Hepatocyte (in vitro differentiated cells): ENCODE measurements around the gene NAIF1. TPM values are rescaled to one million over a fixed set of nuclear protein-coding genes. Genes with fewer than 3 reads are reported as not detected.
"Not testable (repeated sequence)": the region's sequence is repeated elsewhere in the genome, so short reads cannot be mapped to it uniquely, and the experiment has no call there.

ENCODE experiments used
- DNase-seq: peaks from one replicate; pipeline ENCODE4 v3.0.0-alpha.2; 2016; ENCODE audit warnings: low spot score
- H2AFZ ChIP-seq: fragments of 200-600 bp; sonication (generic); 2 replicates; pipeline ENCODE4 v1.6.0; 2016; ENCODE audit warnings: antibody characterized with exemption, mild to moderate bottlenecking
- H3K27ac ChIP-seq: fragments of 200-600 bp; sonication (generic); 2 replicates; pipeline ENCODE4 v1.5.1; 2016; ENCODE audit warnings: mild to moderate bottlenecking
- H3K27me3 ChIP-seq: fragments of 200-600 bp; sonication (generic); 2 replicates; pipeline ENCODE4 v1.6.1; 2016
- H3K36me3 ChIP-seq: fragments of 200-600 bp; sonication (generic); replicated peaks from 2 replicates; pipeline ENCODE4 v1.5.1; 2016; ENCODE audit warnings: low read depth; ENCODE audit not compliant: insufficient read depth
- H3K4me1 ChIP-seq: fragments of 200-600 bp; sonication (generic); 2 replicates; pipeline ENCODE4 v1.5.1; 2016; ENCODE audit warnings: mild to moderate bottlenecking, moderate library complexity; ENCODE audit not compliant: insufficient read depth
- H3K4me2 ChIP-seq: fragments of 200-600 bp; sonication (generic); 2 replicates; pipeline ENCODE4 v1.6.0; 2016
- H3K4me3 ChIP-seq: fragments of 200-600 bp; sonication (generic); 2 replicates; pipeline ENCODE4 v1.5.1; 2016; ENCODE audit warnings: mild to moderate bottlenecking
- H3K79me2 ChIP-seq: fragments of 200-600 bp; sonication (generic); 2 replicates; pipeline ENCODE4 v1.6.0; 2017; ENCODE audit warnings: mild to moderate bottlenecking
- H3K9me2 ChIP-seq: fragments of 200-600 bp; sonication (generic); replicated peaks from 2 replicates; pipeline ENCODE4 v1.6.0; 2017; ENCODE audit warnings: mild to moderate bottlenecking; ENCODE audit not compliant: insufficient read depth
- H3K9me3 ChIP-seq: fragments of 200-600 bp; sonication (generic); 2 replicates; pipeline ENCODE4 v1.5.1; 2016; ENCODE audit warnings: low read depth, mild to moderate bottlenecking
- H4K20me1 ChIP-seq: fragments of 200-600 bp; sonication (generic); 2 replicates; pipeline ENCODE4 v1.6.0; 2016; ENCODE audit warnings: mild to moderate bottlenecking; ENCODE audit not compliant: insufficient read depth, poor library complexity, severe bottlenecking
- CTCF ChIP-seq: fragments of 200-600 bp; sonication (generic); IDR thresholded peaks from 2 replicates; pipeline ENCODE4 v1.5.1; 2016; ENCODE audit warnings: antibody characterized with exemption, mild to moderate bottlenecking; ENCODE audit not compliant: poor library complexity
- EZH2 ChIP-seq: fragments of 200-600 bp; sonication (generic); IDR thresholded peaks from 2 replicates; pipeline ENCODE4 v1.6.1; 2016; ENCODE audit warnings: antibody characterized with exemption, mild to moderate bottlenecking, borderline replicate concordance
- EZH2phosphoT487 ChIP-seq: fragments of 200-600 bp; sonication (generic); IDR thresholded peaks from one replicate; pipeline ENCODE4 v1.6.1; 2018; ENCODE audit warnings: antibody characterized with exemption, mild to moderate bottlenecking, low read depth, moderate library complexity; ENCODE audit not compliant: unreplicated experiment, severe bottlenecking
- WGBS: methylation state at CpG from one replicate; pipeline ENCODE4 v1.1.6; 2016; ENCODE audit warnings: low lambda C conversion rate; ENCODE audit errors: missing lambda C conversion rate; 5-methylcytosine and 5-hydroxymethylcytosine counted together
- polyA plus RNA-seq: library from polyadenylated mRNA; unstranded; fragments of >200 nt; fragmentation: Nextera tagmentation; extraction: Ambion mirVana; gene quantifications from 2 replicates; pipeline ENCODE4 v1.2.1, GENCODE V29; 2016
- total RNA-seq: library from RNA; depleted of rRNA; stranded (reverse); fragments of >200 nt; gene quantifications from 2 replicates; pipeline ENCODE4 v1.2.3, GENCODE V29; 2014

The NAIF1 gene
- total and polyA plus RNA-seq, 2 experiments from 2014 or later: 8.0 to 10.3 TPM

- H3K4me3 ChIP-seq: no peak overlapping the region
- H3K4me1 ChIP-seq: peaks cover 27% of the 10 kb centered on the region
- no peaks in the 10 kb centered on the region for H3K9me3 ChIP-seq
- H3K27ac ChIP-seq: peak overlapping the region; percentile 93
- no peaks in the 10 kb centered on the region for H4K20me1 ChIP-seq
- H3K36me3 ChIP-seq: no peaks in the 10 kb centered on the region
- H3K4me2 ChIP-seq: peak overlapping the region; percentile 3
- H3K79me2 ChIP-seq: no peaks in the 10 kb centered on the region
- no peak for TF ChIP-seq EZH2phosphoT487
- no peak for TF ChIP-seq EZH2
- TF ChIP-seq CTCF: no peak
- H3K27me3 ChIP-seq: no peaks in the 10 kb centered on the region
- no peak overlapping the region for H2AFZ ChIP-seq
- H3K9me2 ChIP-seq: no peaks in the 10 kb centered on the region
- peak; percentile 30 for DNase-seq
- WGBS: 15% methylated on average over 3 of the region's 3 CpGs
Observed at GRCh38 chr9:128049843-128050242, 17.3 kb downstream of the NAIF1 start.

DNA sequence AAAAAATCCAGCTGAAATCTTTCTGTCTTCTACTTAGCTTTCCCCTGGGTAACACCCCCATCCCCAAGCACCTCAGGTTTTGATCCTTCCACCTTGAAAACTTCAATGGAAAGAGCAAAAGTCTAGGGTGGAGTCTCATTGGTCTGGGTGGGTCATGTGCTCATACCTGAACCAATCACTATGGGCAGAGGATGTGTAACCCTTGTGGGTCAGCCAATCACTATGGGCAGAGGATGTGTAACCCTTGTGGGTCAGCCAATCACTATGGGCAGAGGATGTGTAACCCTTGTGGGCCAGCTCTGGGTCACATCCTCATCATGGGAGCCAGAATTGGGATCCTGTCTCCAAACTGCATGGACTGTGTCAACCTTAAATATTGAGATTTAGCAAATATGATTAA lies 18.5 kb downstream of the NAIF1 start:
- Histone ChIP-seq H3K9me3 (no peaks in the 10 kb centered on the region), H3K36me3 (no peaks in the 10 kb centered on the region), H3K9me2 (no peaks in the 10 kb centered on the region), H3K27ac (no peak overlapping the region), H3K4me3 (no peak overlapping the region), H3K27me3 (no peaks in the 10 kb centered on the region), H2AFZ (no peak overlapping the region), H3K4me2 (no peak overlapping the region), H3K79me2 (no peaks in the 10 kb centered on the region), H3K4me1 (peaks cover 30% of the 10 kb centered on the region), H4K20me1 (no peaks in the 10 kb centered on the region)
- no peak for TF ChIP-seq CTCF
- DNase-seq: no peak

- Histone ChIP-seq H3K27ac (no peak overlapping the region), H3K4me2 (no peak overlapping the region), H3K9me2 (no peaks in the 10 kb centered on the region), H3K79me2 (no peaks in the 10 kb centered on the region), H3K36me3 (no peaks in the 10 kb centered on the region), H3K27me3 (no peaks in the 10 kb centered on the region), H3K9me3 (no peaks in the 10 kb centered on the region), H4K20me1 (no peaks in the 10 kb centered on the region), H2AFZ (no peak overlapping the region), H3K4me3 (no peak overlapping the region), H3K4me1 (peaks cover 26% of the 10 kb centered on the region)
- DNase-seq: no peak
- WGBS: 80% methylated on average over 6 of the region's 6 CpGs
- no peak for TF ChIP-seq EZH2
- TF ChIP-seq CTCF: no peak
- TF ChIP-seq EZH2phosphoT487: no peak
Observed at GRCh38 chr9:128047231-128047630, 19.9 kb downstream of the NAIF1 start.

- DNase-seq: no peak
- no peak overlapping the region for H3K27ac ChIP-seq
- TF ChIP-seq EZH2 (no peak), EZH2phosphoT487 (no peak), CTCF (no peak)
- no peaks in the 10 kb centered on the region for H3K9me2 ChIP-seq
- H3K36me3 ChIP-seq: no peaks in the 10 kb centered on the region
- 79% methylated on average over 1 of the region's 1 CpG for WGBS
- H3K4me2 ChIP-seq: no peak overlapping the region
- H3K4me3 ChIP-seq: no peak overlapping the region
- peaks cover 15% of the 10 kb centered on the region for H3K4me1 ChIP-seq
- H4K20me1 ChIP-seq: no peaks in the 10 kb centered on the region
- H2AFZ ChIP-seq: no peak overlapping the region
- H3K9me3 ChIP-seq: no peaks in the 10 kb centered on the region
- no peaks in the 10 kb centered on the region for H3K27me3 ChIP-seq
- H3K79me2 ChIP-seq: no peaks in the 10 kb centered on the region
Observed at GRCh38 chr9:128045831-128046230, 21.3 kb downstream of the NAIF1 start.

DNA sequence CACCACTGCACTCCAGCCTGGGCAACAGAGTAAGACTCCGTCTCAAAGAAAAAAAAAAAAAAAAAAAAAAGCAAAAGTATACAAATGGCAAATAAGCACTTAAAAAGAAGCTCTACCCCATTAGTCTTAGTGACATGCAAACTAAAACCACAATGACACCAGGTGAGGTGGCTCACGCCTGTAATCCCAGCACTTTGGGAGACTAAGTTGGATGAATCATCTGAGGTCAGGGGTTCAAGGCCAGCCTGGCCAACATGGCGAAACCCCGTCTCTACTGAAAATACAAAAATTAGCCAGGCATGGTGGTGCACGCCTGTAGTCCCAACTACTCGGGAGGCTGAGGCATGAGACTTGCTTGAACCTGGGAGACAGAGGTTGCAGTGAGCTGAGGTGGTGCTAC lies 21.7 kb downstream of the NAIF1 start:
- WGBS: 87% methylated on average over 6 of the region's 6 CpGs
- peaks cover 12% of the 10 kb centered on the region for H3K4me1 ChIP-seq

More for the DNA sequence above, 21.7 kb downstream of the NAIF1 start:
- not testable (repeated sequence) for H3K27me3 ChIP-seq, H3K4me2 ChIP-seq, H3K4me3 ChIP-seq, H2AFZ ChIP-seq, H3K9me3 ChIP-seq, H4K20me1 ChIP-seq, H3K27ac ChIP-seq, H3K79me2 ChIP-seq, DNase-seq, H3K9me2 ChIP-seq, H3K36me3 ChIP-seq
